ENCODE data around the gene TMTC1.

The TMTC1 gene

GRCh38 chr12:29778531-29778930, 5.2 kb downstream of the TMTC1 start:
- DNase-seq, result no peak

GRCh38 chr12:29773076-29773475, 10.7 kb downstream of the TMTC1 start:
- DNase-seq, result no peak

GRCh38 chr12:29771786-29772185, 12.0 kb downstream of the TMTC1 start:
- DNase-seq, result no peak

GRCh38 chr12:29771165-29771564, 12.6 kb downstream of the TMTC1 start:
- DNase-seq, result no peak

GRCh38 chr12:29769162-29769858, 14.4 kb downstream of the TMTC1 start:
- DNase-seq, result no peak

- DNase-seq, result no peak
Measured at GRCh38 chr12:29768372-29768771, 15.4 kb downstream of the TMTC1 start.

- DNase-seq, result no peak
Measured at GRCh38 chr12:29763301-29763683, 20.4 kb downstream of the TMTC1 start.

GRCh38 chr12:29762637-29763300, 21.0 kb downstream of the TMTC1 start:
- no peak for DNase-seq

- no peak for DNase-seq
Measured at GRCh38 chr12:29759950-29760349, 23.8 kb downstream of the TMTC1 start.

- DNase-seq, result no peak
Measured at GRCh38 chr12:29756741-29757390, 26.9 kb downstream of the TMTC1 start.

GRCh38 chr12:29754235-29755189, 29.2 kb downstream of the TMTC1 start:
- no peak for DNase-seq

- no peak for DNase-seq
Measured at GRCh38 chr12:29752121-29752520, 31.6 kb downstream of the TMTC1 start.

GRCh38 chr12:29751676-29752075, 32.1 kb downstream of the TMTC1 start:
- DNase-seq, result no peak

GRCh38 chr12:29750928-29751220, 32.9 kb downstream of the TMTC1 start:
- no peak for DNase-seq

GRCh38 chr12:29750131-29750927, 33.4 kb downstream of the TMTC1 start:
- DNase-seq, result no peak

GRCh38 chr12:29744365-29744764, 39.4 kb downstream of the TMTC1 start:
- no peak for DNase-seq

GRCh38 chr12:29743801-29744200, 39.9 kb downstream of the TMTC1 start:
- DNase-seq, result no peak

GRCh38 chr12:29743077-29743476, 40.7 kb downstream of the TMTC1 start:
- no peak for DNase-seq

- no peak for DNase-seq
Measured at GRCh38 chr12:29742646-29743045, 41.1 kb downstream of the TMTC1 start.

GRCh38 chr12:29741342-29742241, 42.1 kb downstream of the TMTC1 start:
- DNase-seq, result no peak

- DNase-seq, result no peak
Measured at GRCh38 chr12:29739279-29739991, 44.3 kb downstream of the TMTC1 start.
